ENCODE results near the gene UBE2E2. TPM values are rescaled to one million over a fixed set of nuclear protein-coding genes. Genes with fewer than 3 reads are reported as not detected.

UBE2E2 gene
- total RNA-seq, 3 donors from 2014 or later = 4.8 to 24.4 (median 8.9) TPM

DNA sequence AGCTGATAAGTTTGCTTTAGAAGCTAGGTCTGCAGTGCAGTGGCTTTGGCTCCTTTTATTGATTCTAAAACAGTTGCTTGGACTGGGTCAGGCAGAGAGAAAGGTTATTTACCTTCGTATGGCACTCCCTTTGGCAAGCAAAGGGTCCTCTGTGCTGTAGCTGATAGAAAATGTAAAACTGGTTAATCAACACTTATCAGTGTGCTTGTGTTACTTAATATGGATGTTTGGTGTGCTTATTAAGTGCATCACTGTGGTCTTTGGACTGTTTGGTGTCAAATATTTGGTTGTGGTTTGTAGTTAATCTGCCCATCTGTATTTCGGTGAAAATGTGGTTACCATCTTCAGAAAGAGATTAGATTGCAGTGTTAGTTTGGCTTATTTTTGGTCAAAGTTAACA is 16.0 kb downstream of the UBE2E2 start:
- TF ChIP-seq, protein P1, sequence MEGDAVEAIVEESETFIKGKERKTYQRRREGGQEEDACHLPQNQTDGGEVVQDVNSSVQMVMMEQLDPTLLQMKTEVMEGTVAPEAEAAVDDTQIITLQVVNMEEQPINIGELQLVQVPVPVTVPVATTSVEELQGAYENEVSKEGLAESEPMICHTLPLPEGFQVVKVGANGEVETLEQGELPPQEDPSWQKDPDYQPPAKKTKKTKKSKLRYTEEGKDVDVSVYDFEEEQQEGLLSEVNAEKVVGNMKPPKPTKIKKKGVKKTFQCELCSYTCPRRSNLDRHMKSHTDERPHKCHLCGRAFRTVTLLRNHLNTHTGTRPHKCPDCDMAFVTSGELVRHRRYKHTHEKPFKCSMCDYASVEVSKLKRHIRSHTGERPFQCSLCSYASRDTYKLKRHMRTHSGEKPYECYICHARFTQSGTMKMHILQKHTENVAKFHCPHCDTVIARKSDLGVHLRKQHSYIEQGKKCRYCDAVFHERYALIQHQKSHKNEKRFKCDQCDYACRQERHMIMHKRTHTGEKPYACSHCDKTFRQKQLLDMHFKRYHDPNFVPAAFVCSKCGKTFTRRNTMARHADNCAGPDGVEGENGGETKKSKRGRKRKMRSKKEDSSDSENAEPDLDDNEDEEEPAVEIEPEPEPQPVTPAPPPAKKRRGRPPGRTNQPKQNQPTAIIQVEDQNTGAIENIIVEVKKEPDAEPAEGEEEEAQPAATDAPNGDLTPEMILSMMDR (IDR thresholded peaks at IDR 0.05) = no peak
- Histone ChIP-seq H3K4me3 (no peak overlapping the region), H3K9me3 (no peaks in the 10 kb centered on the region), H3K36me3 (ENCODE audit: low read depth) (no peaks in the 10 kb centered on the region), H3K4me1 (ENCODE audit: low read depth) (no peaks in the 10 kb centered on the region)
- ATAC-seq = no peak
- intact Hi-C loops (cut with DNase I, micrococcal nuclease) = no loop called here
- no peak for DNase-seq

DNA sequence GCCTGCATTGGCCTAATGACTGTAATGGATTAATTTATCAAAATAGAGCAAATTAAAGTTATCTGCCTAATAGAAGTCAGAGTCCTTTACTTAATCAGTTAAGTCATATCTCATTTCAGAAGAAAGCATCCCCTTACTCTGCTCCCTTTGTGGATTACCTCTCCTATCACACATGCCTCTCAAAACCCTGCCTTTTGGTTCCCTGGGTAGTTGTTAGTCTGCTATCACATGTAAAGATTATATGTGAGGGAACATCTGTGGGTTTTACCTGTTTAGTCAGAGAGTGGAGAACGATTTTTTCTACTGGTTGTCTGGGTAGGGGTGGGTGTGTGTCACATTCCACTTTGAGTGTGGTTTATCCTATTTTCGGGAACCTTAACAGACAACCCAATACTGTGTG is 16.4 kb downstream of the UBE2E2 start:
- TF ChIP-seq, protein P1 (IDR thresholded peaks at IDR 0.05) = no peak
- ATAC-seq = no peak
- no peaks in the 10 kb centered on the region for H3K9me3 ChIP-seq
- DNase-seq = no peak
- intact Hi-C loops (cut with DNase I, micrococcal nuclease) = no loop called here
- no peak overlapping the region for H3K4me3 ChIP-seq
- no peaks in the 10 kb centered on the region for H3K36me3 ChIP-seq (ENCODE audit: low read depth)
- no peaks in the 10 kb centered on the region for H3K4me1 ChIP-seq (ENCODE audit: low read depth)

DNA sequence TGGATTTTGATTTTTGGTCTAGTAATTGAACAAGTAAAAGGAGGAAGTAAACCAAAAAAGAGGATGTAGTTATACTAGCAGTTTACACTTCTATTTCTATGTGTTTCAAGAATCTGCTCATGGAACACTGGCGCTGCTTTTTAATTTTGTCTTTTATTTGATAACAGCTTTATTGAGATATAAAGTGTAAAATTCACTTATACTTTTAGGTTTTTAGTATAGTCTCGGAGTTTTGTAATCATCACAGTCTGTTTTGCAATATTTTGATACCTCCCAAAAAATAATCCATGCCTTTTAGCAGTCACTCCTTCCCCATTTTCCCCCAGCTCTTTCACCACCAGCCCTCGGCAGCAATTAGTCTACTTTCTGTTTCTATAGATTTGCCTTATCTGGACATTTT is 18.0 kb downstream of the UBE2E2 start:
- no peak for DNase-seq
- Histone ChIP-seq H3K4me1 (ENCODE audit: low read depth) (no peaks in the 10 kb centered on the region), H3K36me3 (ENCODE audit: low read depth) (no peaks in the 10 kb centered on the region), H3K4me3 (no peak overlapping the region), H3K9me3 (no peaks in the 10 kb centered on the region)
- intact Hi-C loops (cut with DNase I, micrococcal nuclease) = no loop called here
- TF ChIP-seq, protein P1 (IDR thresholded peaks at IDR 0.05) = no peak
- no peak for ATAC-seq

DNA sequence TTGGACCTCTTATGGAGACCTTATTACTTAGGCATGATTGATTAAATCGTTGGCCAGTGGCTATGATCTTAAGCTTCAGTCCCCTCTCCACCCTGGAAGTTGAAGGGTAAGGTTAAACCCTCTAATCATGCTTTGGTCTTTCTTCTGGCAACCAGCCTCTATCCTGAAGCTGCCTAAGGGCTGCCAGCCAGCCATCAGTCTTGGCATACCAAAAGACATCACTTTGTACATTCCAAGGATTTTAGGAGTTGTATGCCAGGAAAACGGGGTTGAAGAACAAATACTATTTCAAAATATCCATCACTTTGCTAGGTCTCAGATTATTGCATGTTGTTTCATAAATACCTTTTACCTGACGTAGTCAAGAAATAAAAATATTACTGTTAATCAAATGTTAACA is 28.9 kb downstream of the UBE2E2 start:
- H3K9me3 ChIP-seq = no peaks in the 10 kb centered on the region
- H3K4me3 ChIP-seq = no peak overlapping the region
- intact Hi-C loops (cut with DNase I, micrococcal nuclease) = no loop called here
- H3K4me1 ChIP-seq (ENCODE audit: low read depth) = no peaks in the 10 kb centered on the region
- TF ChIP-seq, protein P1 (IDR thresholded peaks at IDR 0.05) = no peak
- DNase-seq (no peak), ATAC-seq (no peak)
- no peaks in the 10 kb centered on the region for H3K36me3 ChIP-seq (ENCODE audit: low read depth)

DNA sequence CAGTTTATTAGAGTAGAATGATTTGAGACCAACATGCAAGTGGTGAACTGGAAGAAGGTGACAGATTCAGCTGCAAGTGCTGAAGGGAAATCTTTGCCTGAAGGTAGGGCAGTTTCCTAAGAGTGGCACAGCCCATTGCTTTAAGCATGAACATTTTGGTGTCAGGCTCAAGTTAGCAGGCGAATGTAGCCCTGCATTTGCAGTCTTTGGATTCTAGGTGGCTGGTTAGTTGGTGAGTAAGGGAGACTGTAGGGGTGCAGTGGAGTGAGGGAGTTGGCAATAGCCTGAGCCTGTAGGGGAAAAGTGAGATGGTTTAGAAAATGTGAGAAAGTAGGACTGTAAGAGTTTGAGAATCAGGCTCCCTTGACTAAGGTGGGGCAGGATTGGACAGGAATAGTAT is 29.7 kb downstream of the UBE2E2 start:
- ATAC-seq (no peak), DNase-seq (no peak)
- intact Hi-C loops (cut with DNase I, micrococcal nuclease) = no loop called here
- Histone ChIP-seq H3K4me1 (ENCODE audit: low read depth) (no peaks in the 10 kb centered on the region), H3K4me3 (no peak overlapping the region), H3K9me3 (no peaks in the 10 kb centered on the region), H3K36me3 (ENCODE audit: low read depth) (no peaks in the 10 kb centered on the region)
- TF ChIP-seq, protein P1 (IDR thresholded peaks at IDR 0.05) = no peak

DNA sequence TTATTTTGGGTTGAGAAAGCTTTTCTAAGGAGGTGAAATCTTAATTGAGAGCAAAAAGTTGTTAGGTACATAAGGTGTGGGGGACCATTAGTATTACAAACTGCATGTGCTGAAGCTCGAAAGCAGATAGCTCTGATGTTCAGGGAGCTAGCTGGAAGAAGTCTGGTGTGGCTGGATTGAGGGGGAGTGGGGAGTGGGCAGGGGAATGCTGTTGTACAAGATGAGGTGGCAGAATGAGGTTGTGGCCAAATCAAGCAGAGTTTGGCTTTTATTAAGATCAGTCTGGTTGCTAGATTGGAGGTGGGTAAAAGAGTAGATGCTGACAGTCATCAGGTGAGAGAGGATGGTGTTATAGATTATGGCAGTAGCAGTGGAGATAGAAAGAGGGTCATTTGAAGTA is 32.1 kb downstream of the UBE2E2 start:
- Histone ChIP-seq H3K9me3 (no peaks in the 10 kb centered on the region), H3K4me1 (ENCODE audit: low read depth) (no peaks in the 10 kb centered on the region), H3K4me3 (no peak overlapping the region), H3K36me3 (ENCODE audit: low read depth) (no peaks in the 10 kb centered on the region)
- TF ChIP-seq, protein P1 (IDR thresholded peaks at IDR 0.05) = no peak
- no peak for ATAC-seq
- intact Hi-C loops (cut with DNase I, micrococcal nuclease) = no loop called here
- DNase-seq = no peak
